Activated CD8-positive, alpha-beta memory T cell treated with anti-CD3 and anti-CD28 coated beads, Interleukin-2, amount 50 U/mL, for 1 hour (primary cell): Measurements from ENCODE around the gene NFATC1.
A peak's percentile ranks its signal among the peaks of the same experiment; 100 is the strongest.
"Not testable (repeated sequence)": the region's sequence is repeated elsewhere in the genome, so short reads cannot be mapped to it uniquely, and the experiment has no call there.

Experiments
- DNase-seq: peaks from one replicate; pipeline ENCODE4 v3.0.0-alpha.2; 2020; ENCODE audit errors: extremely low read depth

NFATC1 gene

GRCh38 chr18:79375441-79376154, 20.1 kb upstream of the NFATC1 start:
- no peak for DNase-seq

GRCh38 chr18:79376661-79377060, 19.1 kb upstream of the NFATC1 start:
- DNase-seq, result not testable (repeated sequence)

GRCh38 chr18:79377187-79377891, 18.4 kb upstream of the NFATC1 start:
- DNase-seq, result no peak

GRCh38 chr18:79378536-79379250, 17.0 kb upstream of the NFATC1 start:
- DNase-seq, result peak; percentile 52

- DNase-seq, result no peak
Measured at GRCh38 chr18:79379251-79379905, 16.4 kb upstream of the NFATC1 start.

- DNase-seq, result no peak
Measured at GRCh38 chr18:79379931-79380815, 15.6 kb upstream of the NFATC1 start.

- no peak for DNase-seq
Measured at GRCh38 chr18:79380816-79381806, 14.6 kb upstream of the NFATC1 start.

- DNase-seq, result no peak
Measured at GRCh38 chr18:79381811-79382311, 13.9 kb upstream of the NFATC1 start.

GRCh38 chr18:79382681-79383387, 12.9 kb upstream of the NFATC1 start:
- no peak for DNase-seq

GRCh38 chr18:79383388-79384056, 12.2 kb upstream of the NFATC1 start:
- no peak for DNase-seq

- no peak for DNase-seq
Measured at GRCh38 chr18:79384151-79384807, 11.5 kb upstream of the NFATC1 start.

GRCh38 chr18:79384834-79385233, 10.9 kb upstream of the NFATC1 start:
- no peak for DNase-seq

GRCh38 chr18:79385326-79385707, 10.4 kb upstream of the NFATC1 start:
- no peak for DNase-seq

- no peak for DNase-seq
Measured at GRCh38 chr18:79385708-79386341, 9.9 kb upstream of the NFATC1 start.

- DNase-seq, result no peak
Measured at GRCh38 chr18:79386547-79386946, 9.2 kb upstream of the NFATC1 start.

GRCh38 chr18:79387214-79387613, 8.5 kb upstream of the NFATC1 start:
- no peak for DNase-seq

GRCh38 chr18:79387615-79388014, 8.1 kb upstream of the NFATC1 start:
- DNase-seq, result no peak

GRCh38 chr18:79388043-79388442, 7.7 kb upstream of the NFATC1 start:
- no peak for DNase-seq
